Heart right ventricle (tissue), 16 donors: ENCODE results near the gene EHD1. TPM values are rescaled to one million over a fixed set of nuclear protein-coding genes. Genes with fewer than 3 reads are reported as not detected.

Experiments used
- ATAC-seq, 8 donors: fragments of 200-7000 bp; cut with Tn5 transposase; one replicate each; pipeline ENCODE4 v1.9.1; 2020; ENCODE audit warnings: mild to moderate bottlenecking in 8 of 8, moderate library complexity in 8 of 8, moderate number of reproducible peaks in 1 of 8
- DNase-seq, 2 donors: peaks; one replicate each; pipeline ENCODE4 v3.0.0-alpha.2; 2020
- H3K27ac ChIP-seq, 10 donors: fragments of 200-600 bp; sonication (generic) in 2 of 10; one replicate each; pipeline versions ENCODE4 v1.5.0 to v1.8.0; 2020 to 2022; ENCODE audit warnings: mild to moderate bottlenecking in 3 of 10
- H3K27me3 ChIP-seq, 7 donors: fragments of 200-600 bp; one replicate each; pipeline ENCODE4 v1.8.0; 2021 to 2022; ENCODE audit warnings: mild to moderate bottlenecking in 2 of 7
- H3K36me3 ChIP-seq, 9 donors: fragments of 200-600 bp; sonication (generic) in 1 of 9; one replicate each; pipeline versions ENCODE4 v1.5.0 to v1.8.0; 2020 to 2022; ENCODE audit warnings: mild to moderate bottlenecking in 2 of 9
- H3K4me1 ChIP-seq, 9 donors: fragments of 200-600 bp; sonication (generic) in 1 of 9; one replicate each; pipeline versions ENCODE4 v1.5.0 to v1.8.0; 2020 to 2022; ENCODE audit warnings: mild to moderate bottlenecking in 4 of 9
- H3K4me3 ChIP-seq, 10 donors: fragments of 200-600 bp; sonication (generic) in 2 of 10; one replicate each; pipeline versions ENCODE4 v1.5.0 to v1.8.0; 2020 to 2022; ENCODE audit warnings: mild to moderate bottlenecking in 7 of 10, moderate library complexity in 2 of 10
- H3K9me3 ChIP-seq, 11 donors: fragments of 200-600 bp in 10 of 11; sonication (generic) in 2 of 11; one replicate each; pipeline versions ENCODE4 v1.5.0 to v1.8.0; 2013 to 2022; ENCODE audit warnings: mild to moderate bottlenecking in 2 of 11, control low read depth in 1 of 11, moderate library complexity in 1 of 11
- CTCF ChIP-seq, 9 donors: fragments of 200-600 bp; sonication (generic) in 2 of 9; IDR thresholded peaks; one replicate each; pipeline versions ENCODE4 v1.5.0 to v1.8.0; 2021 to 2022; ENCODE audit warnings: antibody characterized with exemption in 9 of 9, mild to moderate bottlenecking in 5 of 9, moderate library complexity in 1 of 9
- WGBS, 2 donors: extraction: QIAGEN DNeasy Blood & Tissue Kit; methylation state at CpG; one replicate each; pipeline ENCODE4 v1.1.7; 2013; ENCODE audit warnings: inconsistent platforms in 1 of 2; 5-methylcytosine and 5-hydroxymethylcytosine counted together
- intact Hi-C, 10 donors: fragments of 100-400 bp; cut with DNase I; formaldehyde crosslinking; loops; one replicate each; pipeline versions ENCODE4 v1.11.1 to v1.14.2; 2022
- long read RNA-seq, 3 donors: library from polyadenylated mRNA; unstranded; transcript quantifications; one replicate each; pipeline ENCODE4 v2.0.0, GENCODE V29; 2020 to 2021
- polyA plus RNA-seq, 2 donors: library from polyadenylated mRNA; stranded (reverse); fragments of 200-250 nt; gene quantifications; one replicate each; pipeline ENCODE4 v1.2.3, GENCODE V29; 2013
- total RNA-seq, 10 donors: library from RNA; stranded (reverse); fragmentation: NEBNext Ultra II Directional in 3 of 10; extraction: Animal tissue kit (Norgen Biotek cat#: 25700) in 3 of 10; gene quantifications; one replicate each; pipeline versions ENCODE4 v1.2.1 to v1.2.4, GENCODE V29; 2021 to 2023
- donor health status: Arrhythmogenic right ventricular cardiomyopathy.
- donor health status: ischemic (EF 13 %, LVEDD 7.1; RV severe dilation, severe dysfunction).
- donor health status: healthy with polysubstance abuse.
- donor health status: DM: no; HTN: yes; CAD: no.
- donor health status: DM: no; HTN: no; CAD: no.
- donor health status: ischemic (EF 25% LVEDD 6.9; RV normal size, moderate dysfunction).
- donor health status: ischemic (EF 25% LVEDD 5.7; RV mildly dilated, moderate dysfunction).
- donor health status: healthy.
- donor health status: DM: yes; HTN: yes; CAD: no.
- donor health status: Ischemic cardiomyopathy.
- donor health status: ischemic (EF 35%, LVEDD 5.7; RV mildly dilated, moderate dysfunction).
- donor health status: nonischemic (EF 11% LVEDD 7.7; RV severe dilation, severe dysfunction).
- donor health status: DM: yes; HTN: yes; CAD: no.
- donor health status: PGD.
- donor health status: ischemic (EF 29% LVEDD 5.4; RV normal size, mild dysfunction).
- donor health status: nonischemic (EF 23%, LVEDD 6.1; RV moderate dilation, normal function).

The EHD1 gene
- total RNA-seq (10 to 100 TPM; 30.7 to 73.1 (median 43.9) TPM), polyA plus RNA-seq (10 to 100 TPM; 26.0 to 39.7 TPM)
- long read RNA-seq, donor 1, full-length matches to known transcripts: 12 of 45 reads
- long read RNA-seq, donor 1, partial matches to known transcripts: 4 of 45 reads
- long read RNA-seq, donor 1, other reads (novel, unspliced or antisense): 29 of 45 reads
- long read RNA-seq, donor 2, full-length matches to known transcripts: 19 of 66 reads
- long read RNA-seq, donor 2, partial matches to known transcripts: 4 of 66 reads
- long read RNA-seq, donor 2, other reads (novel, unspliced or antisense): 43 of 66 reads
- long read RNA-seq, donor 3, full-length matches to known transcripts: 51 of 98 reads
- long read RNA-seq, donor 3, partial matches to known transcripts: 21 of 98 reads
- long read RNA-seq, donor 3, other reads (novel, unspliced or antisense): 26 of 98 reads

GRCh38 chr11:64878494-64879243 lies at the start of gene EHD1:
Gene EHD1, minus strand, starts transcription at chr11:64878621. Its CDS starts 157 bp downstream, at chr11:64878464.
- DNase-seq: peak; percentile 99
- intact Hi-C loops: loop anchor here in 1 of 10 donors (2.0 kb wide), 1 partner anchor 24 kb away; no protein-coding TSS in a partner anchor
- peaks cover 0 to 20% (median 0%) of the 10 kb centered on the region in 9 donors for H3K36me3 ChIP-seq
- H3K9me3 ChIP-seq: no peaks in the 10 kb centered on the region
- H3K4me1 ChIP-seq: peaks cover 16 to 70% (median 54%) of the 10 kb centered on the region in 9 donors
- peak within 1 kb of the TSS; percentile 77 to 96 (median 94) for H3K27ac ChIP-seq
- no peaks in the 10 kb centered on the region for H3K27me3 ChIP-seq
- peak in 8 of 9 donors; percentile 49 to 84 (median 64) for TF ChIP-seq CTCF (IDR thresholded peaks at IDR 0.05)
- ATAC-seq: peak; percentile 92 to 96 (median 94)
- peak within 1 kb of the TSS; percentile 68 to 99 (median 94) for H3K4me3 ChIP-seq
- 0 to 1% methylated on average over 68 to 75 of the region's 75 CpGs for WGBS, 2 donors

- no peak for DNase-seq
- WGBS, 2 donors: 76 to 79% methylated on average over 22 of the region's 22 CpGs
- no peak overlapping the region for H3K4me3 ChIP-seq
- no peak for TF ChIP-seq CTCF (IDR thresholded peaks at IDR 0.05)
- peaks cover 0 to 54% (median 27%) of the 10 kb centered on the region in 9 donors for H3K36me3 ChIP-seq
- ATAC-seq: no peak
- no peaks in the 10 kb centered on the region for H3K9me3 ChIP-seq
- H3K27me3 ChIP-seq: no peaks in the 10 kb centered on the region
- H3K4me1 ChIP-seq: peaks cover 10 to 34% (median 21%) of the 10 kb centered on the region in 9 donors
- H3K27ac ChIP-seq: no peak overlapping the region
- intact Hi-C loops: loop anchor here in 6 of 10 donors (5.0 to 10.0 kb wide), 5 partner anchors 51 to 158 kb away; partner anchors contain the start of genes BATF2 (in 4 of the 6), ARL2 (in 1 of the 6), CDCA5 (in 1 of the 6) and ZFPL1 (in 1 of the 6)
These were observed 48.3 kb upstream of the EHD1 start for GRCh38 chr11:64926689-64927088.

GRCh38 chr11:64925536-64926436 lies 47.4 kb upstream of the EHD1 start:
- intact Hi-C loops: loop anchor here in 6 of 10 donors (5.0 to 10.0 kb wide), 5 partner anchors 52 to 159 kb away; partner anchors contain the start of genes BATF2 (in 4 of the 6), ARL2 (in 1 of the 6), CDCA5 (in 1 of the 6) and ZFPL1 (in 1 of the 6)
- no peak for DNase-seq
- 53 to 62% methylated on average over 20 to 24 of the region's 24 CpGs for WGBS, 2 donors

More at GRCh38 chr11:64925536-64926436, 47.4 kb upstream of the EHD1 start:
- peaks cover 0 to 45% (median 18%) of the 10 kb centered on the region in 9 donors for H3K36me3 ChIP-seq
- no peaks in the 10 kb centered on the region for H3K9me3 ChIP-seq
- peak overlapping the region in 5 of 10 donors; percentile 89 to 96 (median 96) for H3K27ac ChIP-seq
- H3K27me3 ChIP-seq: no peaks in the 10 kb centered on the region
- H3K4me3 ChIP-seq: peak overlapping the region; percentile 84 to 100 (median 98)
- ATAC-seq: no peak
- H3K4me1 ChIP-seq: peaks cover 10 to 34% (median 21%) of the 10 kb centered on the region in 9 donors
- no peak for TF ChIP-seq CTCF (IDR thresholded peaks at IDR 0.05)
